Mucosa of gallbladder (tissue), 1 donor: ENCODE results near the gene CFAP77. TPM values are rescaled to one million over a fixed set of nuclear protein-coding genes. Genes with fewer than 3 reads are reported as not detected.
"Not testable (repeated sequence)": the region's sequence is repeated elsewhere in the genome, so short reads cannot be mapped to it uniquely, and the experiment has no call there.

Experiments
- DNase-seq: peaks from one replicate; pipeline ENCODE4 v3.0.0-alpha.2; 2020; ENCODE audit warnings: low spot score
- total RNA-seq: library from RNA; stranded (reverse); gene quantifications from one replicate; pipeline ENCODE4 v1.2.1, GENCODE V29; 2021
- donor health status: DM: no; HTN: no; CAD: no.

Gene CFAP77
- not detected for total RNA-seq

DNA sequence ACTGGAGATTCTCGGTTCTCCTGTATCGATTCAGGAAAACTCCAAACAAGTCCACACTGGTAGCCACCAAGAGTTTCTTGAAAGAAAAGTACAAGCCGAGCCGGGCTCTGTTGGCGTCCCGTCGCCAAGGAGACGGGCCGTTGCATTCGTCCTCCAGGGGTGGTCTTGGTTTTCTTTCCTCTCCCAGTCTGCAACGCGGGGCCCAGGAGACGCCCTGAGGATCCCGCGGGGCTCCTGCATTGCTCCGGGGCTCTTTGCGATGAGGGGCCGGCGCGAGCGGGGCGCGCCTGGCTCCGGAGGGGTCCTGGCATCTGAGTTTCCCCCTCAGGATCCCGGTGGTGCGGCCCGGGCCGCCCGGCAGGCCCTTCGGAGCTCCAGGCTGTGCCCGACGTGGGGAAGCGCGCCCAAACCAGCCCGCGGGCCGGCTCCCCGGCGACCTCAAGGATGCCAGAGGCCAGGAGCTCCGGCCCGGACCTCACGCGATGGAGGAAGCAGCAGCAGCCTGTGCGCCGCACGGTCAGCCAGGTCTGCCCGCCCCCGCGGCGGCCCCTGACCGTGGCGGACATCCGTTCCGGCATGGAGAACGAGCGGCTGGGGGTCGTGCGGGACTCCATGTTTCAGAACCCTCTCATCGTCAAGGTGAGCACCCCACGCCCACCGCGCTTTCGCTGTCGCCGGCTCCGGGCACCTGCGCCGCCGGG is at the start of gene CFAP77:
Gene CFAP77 (plus strand): TSS at position 384 of the 701 bp plus-strand sequence. CDS start 61 bp downstream, at position 445.
- peak; percentile 12 for DNase-seq

DNA sequence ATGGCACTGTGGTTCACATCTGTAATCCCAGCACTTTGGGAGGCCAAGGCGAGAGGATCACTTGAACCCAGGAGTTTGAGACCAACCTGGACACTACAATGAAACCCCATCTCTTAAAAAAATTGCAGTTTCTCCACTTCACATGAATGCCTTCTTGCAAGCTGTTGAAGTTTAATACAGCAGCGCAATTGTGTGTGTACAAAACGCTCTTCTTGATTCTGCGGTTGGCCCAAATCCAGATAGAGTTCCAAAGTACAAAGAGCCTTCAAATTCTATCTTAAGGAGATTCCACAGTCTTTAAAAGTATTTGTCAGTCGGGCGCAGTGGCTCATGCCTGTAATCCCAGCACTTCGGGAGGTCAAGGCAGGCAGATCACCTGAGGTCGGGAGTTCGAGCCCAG is 45.9 kb upstream of the CFAP77 start:
- no peak for DNase-seq

DNA sequence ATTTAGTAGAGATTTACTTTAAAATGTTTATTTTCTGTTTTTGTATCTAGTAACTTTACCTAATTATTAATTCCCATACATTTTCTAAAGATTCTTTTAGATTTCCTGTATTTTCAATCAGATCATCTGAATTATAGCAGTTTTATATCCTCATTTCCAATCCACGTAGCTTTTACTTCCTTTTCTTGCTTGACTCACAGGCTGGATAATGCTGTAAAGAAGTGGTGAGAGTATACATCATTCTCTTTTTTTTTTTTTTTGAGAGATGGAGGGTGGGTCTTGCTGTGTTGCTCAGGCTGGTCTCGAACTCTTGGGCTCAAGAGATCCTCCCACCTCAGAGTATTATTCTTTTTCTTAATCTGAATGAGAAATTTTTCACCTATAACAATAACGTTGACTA is 44.0 kb upstream of the CFAP77 start:
- DNase-seq: no peak

DNA sequence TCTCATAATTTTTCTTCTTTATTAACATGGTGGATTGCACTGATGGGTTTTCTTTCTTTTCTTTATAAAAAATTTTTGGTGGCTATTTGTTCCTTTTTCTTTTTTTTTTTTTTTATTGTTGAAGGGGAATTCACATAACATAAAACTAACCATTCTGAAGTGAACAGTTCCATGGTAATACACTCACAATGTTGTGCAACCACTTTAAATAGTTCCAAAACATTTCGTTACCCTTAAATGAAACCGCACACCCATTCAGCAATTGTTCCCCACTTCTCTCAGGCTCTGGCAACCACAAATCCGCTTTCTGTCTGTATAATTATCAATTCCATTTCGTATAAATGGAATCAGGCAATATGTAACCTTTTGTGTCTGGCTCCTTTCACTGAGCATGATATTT is 43.5 kb upstream of the CFAP77 start:
- no peak for DNase-seq

DNA sequence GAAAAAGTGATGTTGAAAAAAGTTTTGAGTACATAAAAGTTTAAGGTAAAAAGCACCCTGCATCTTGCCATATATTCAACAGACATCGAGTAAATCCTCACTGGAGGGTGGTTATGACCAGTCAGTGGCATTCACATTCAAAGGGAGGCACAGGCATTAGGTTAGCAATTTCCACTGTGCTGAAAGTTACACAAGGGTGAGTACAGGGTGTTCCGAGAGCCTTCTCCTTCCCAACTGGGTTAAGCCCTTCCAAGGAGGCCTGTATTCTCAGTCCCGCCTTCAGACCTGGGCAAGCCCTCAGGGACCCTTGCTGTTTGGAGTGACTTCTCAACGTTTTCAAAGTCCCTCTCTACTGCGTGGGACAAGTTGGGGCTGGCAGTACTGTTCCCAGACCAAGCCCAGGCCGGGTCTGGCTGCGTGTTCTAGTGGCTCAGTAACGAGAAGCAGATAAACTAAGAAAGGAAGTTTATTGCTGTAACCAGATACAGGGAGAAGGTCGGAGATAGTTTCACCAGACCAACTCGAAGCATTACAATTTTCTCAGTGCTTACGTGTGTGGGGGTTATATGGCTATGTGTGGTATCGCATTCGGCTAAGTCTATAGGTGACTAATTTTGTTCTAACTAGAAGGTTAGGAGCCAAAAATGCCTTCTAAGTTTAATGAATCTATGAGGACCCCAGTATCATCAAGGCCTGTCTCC is 42.2 kb upstream of the CFAP77 start:
- no peak for DNase-seq

DNA sequence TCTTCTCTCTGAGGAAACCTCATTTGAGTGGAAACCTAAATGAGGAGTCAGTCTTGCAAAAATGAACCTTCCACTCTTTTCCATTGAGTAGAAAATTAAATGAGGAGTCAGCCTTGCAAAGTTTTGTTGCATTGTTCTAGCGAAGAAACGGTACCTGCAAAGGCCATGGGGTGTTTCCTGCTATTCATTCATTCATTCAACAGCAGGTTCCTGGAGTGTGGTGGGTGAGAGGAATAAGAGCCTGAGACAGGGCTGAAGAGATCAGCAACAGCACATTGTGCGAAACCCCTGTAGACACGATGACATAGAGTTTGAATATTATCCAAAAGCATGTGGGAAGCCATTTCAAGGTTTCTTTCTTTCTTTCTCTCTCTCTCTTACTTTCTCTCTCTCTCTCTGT is 40.6 kb upstream of the CFAP77 start:
- no peak for DNase-seq

DNA sequence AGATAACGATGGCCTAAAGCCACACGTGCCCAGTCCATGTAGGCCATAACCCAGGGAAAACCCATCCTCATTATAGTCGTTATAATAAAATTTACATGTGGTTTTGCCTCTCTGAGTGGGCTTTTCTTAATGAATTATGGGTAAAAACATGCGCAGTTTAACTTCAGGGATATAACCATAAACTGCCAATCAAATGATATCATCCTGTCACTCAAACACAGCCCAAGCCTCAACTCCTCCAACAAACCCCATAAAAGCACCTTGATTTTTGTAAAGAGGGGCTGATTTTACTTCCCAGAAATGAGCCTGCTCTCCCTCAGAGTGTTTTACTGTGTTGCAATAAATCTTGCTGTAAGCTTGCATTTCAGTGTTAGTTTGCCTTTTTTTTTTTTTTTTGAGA is 39.4 kb upstream of the CFAP77 start:
- DNase-seq: no peak

DNA sequence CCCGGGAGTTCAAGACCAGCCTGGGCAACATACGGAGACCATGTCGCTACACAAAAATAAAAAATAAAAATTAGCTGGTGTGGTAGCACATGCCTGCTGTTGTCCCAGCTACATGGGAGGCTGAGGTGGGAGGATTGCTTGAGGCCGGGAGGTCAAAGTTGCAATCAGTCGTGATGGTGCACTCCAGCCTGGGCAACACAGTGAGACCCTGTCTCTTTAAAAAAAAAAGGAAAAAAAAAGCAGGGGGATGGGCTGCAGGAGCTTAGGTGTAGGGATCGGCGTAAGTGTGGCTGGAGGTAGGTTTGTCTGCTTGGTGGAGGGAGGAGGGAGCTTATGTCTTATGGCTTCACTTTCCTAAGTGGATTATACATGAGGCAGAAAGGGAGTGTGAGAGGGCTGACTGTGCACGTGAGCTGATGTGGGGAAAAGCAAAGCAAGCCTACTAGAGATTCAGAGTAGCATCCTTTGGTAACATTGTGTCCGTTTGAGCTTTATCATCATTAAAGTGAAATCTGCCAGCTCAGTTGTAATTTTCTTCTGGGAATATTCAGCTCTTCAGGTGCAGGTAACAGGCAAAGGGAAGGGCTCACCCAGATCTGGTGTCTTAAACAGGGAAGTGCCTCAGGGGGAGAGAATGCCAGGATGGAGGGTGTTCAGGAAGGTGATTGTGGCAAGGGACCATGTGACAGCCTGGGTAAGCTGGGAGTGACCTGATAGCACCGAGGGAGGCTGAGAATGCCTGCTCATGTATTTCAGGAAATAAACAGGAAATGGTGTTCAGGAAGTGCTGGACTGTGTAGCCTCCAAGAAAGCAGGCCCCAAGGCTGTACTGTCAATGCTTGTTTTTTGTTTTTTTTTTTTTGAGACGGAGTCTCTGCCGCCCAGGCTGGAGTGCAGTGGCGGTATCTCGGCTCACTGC is 37.6 kb upstream of the CFAP77 start:
- peak; percentile 49 for DNase-seq

DNA sequence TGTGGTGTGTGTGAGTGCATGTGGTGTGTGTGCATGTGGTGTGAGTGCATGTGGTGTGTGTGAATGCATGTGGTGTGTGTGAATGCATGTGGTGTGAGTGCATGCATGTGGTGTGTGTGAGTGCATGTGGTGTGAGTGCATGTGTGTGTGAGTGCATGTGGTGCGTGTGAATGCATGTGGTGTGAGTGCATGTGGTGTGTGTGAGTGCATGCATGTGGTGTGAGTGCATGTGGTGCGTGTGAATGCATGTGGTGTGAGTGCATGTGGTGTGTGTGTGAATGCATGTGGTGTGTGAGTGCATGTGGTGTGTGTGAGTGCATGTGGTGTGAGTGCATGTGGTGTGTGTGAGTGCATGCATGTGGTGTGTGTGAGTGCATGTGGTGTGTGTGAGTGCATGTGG is 32.2 kb upstream of the CFAP77 start:
- not testable (repeated sequence) for DNase-seq

DNA sequence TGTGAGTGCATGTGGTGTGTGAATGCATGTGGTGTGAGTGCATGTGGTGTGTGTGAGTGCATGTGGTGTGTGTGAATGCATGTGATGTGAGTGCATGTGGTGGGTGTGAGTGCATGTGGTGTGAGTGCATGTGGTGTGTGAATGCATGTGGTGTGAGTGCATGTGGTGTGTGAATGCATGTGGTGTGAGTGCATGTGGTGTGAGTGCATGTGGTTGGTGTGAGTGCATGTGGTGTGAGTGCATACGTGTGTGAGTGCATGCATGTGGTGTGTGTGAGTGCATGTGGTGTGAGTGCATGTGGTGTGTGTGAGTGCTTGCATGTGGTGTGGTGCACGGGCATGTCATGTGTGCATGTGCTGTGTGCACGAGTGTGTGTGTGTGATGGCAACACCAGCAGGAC is 31.6 kb upstream of the CFAP77 start:
- DNase-seq: not testable (repeated sequence)

DNA sequence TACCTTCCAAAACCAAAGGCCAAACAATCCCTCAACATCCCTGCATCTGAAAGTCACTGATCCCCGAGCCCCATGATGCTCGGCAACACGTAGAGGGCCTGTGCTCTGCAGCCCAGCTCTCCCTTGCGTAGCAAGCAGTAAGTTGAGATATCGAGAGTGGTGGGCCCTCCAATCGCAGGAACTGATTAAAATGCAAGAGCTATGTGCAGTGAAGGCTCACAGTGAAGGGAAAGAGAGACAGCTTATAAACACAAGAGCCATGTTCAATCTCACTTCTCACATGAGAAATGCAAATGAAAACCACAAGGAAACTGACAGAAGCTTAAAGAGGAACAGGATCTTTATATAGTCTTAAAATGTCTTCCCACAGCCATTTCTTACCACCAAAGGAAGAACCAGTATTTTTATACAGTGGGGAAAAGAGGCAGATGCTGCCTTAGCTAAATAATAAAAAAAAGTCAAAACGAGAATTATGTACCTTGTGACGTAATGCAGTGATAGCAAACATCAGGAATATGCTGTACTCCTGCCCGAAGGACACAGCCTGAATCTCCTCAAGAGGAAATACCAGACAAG is 28.0 kb upstream of the CFAP77 start:
- no peak for DNase-seq

DNA sequence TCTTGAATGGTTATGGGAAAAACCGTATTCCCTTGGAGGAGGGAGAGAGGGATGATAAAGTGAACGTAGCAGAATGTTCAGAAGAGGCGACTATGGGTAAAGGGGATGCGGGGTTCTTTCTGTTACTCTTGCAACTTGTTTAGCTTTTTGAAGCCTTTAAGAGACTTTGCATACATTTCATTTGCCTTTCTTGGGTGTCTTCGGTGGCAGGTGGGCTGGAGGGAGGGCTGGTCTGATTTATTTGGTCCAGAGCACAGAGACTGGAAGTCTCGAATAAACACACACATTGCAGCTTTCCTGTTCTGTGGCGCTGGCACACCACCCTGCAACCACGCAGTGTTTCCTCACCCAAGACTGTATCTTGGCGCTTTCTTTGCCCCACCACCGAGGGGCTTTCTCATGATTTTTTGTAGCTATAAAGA is 26.5 kb upstream of the CFAP77 start:
- DNase-seq: no peak

DNA sequence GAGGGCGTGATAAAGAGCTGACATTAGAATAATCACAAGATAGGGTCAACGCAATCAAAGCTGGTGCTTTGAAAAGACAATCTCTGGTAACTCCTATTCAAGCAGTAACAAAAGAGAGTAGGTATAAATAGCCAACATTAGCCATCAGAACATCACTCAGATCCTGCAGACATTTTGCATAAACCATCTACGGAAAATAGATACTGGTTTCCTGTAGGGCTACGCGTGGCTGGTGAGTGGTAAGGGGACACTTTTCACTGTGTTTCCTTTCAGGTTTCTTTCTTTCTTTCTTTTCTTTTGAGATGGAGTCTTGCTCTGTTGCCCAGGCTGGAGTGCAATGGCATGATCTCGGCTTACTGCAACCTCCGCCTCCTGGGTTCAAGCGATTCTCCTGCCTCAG is 25.6 kb upstream of the CFAP77 start:
- no peak for DNase-seq

DNA sequence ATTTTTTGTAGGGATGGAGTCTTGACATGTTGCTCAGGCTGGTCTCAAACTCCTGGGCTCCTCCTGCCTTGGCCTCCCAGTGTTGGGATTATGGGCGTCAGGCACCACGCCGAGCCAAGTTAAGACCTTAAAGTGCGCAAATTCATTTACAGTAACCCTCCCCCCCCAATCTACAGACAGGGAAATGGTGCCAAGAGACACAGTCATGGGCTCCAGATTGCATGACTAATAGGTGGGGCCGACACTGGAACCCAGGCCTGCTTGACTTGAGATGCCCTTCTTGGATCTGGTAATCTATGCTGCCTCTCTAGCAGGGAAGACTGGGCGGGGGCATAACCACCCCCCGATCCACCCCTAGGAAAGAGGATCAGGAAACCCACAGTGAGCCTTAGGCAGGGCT is 22.9 kb upstream of the CFAP77 start:
- no peak for DNase-seq

DNA sequence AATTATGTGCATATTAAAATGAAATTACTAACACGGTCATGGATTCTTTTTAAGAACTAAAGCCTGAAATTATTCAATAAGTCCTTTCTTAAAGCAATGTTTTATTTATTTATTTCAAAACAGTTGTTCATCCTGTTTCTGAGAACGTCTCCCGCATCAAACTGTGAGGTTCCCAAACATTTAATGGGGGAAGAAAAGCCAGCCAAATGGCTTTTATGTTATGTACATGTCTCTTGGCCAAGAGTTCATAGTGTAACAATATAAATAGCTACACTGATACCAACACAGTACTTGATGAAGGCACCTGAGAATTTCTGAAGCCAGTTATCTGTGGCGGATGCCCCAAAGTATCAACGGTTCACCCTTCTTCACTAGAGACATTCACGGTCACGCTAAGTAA is 19.0 kb upstream of the CFAP77 start:
- DNase-seq: no peak

DNA sequence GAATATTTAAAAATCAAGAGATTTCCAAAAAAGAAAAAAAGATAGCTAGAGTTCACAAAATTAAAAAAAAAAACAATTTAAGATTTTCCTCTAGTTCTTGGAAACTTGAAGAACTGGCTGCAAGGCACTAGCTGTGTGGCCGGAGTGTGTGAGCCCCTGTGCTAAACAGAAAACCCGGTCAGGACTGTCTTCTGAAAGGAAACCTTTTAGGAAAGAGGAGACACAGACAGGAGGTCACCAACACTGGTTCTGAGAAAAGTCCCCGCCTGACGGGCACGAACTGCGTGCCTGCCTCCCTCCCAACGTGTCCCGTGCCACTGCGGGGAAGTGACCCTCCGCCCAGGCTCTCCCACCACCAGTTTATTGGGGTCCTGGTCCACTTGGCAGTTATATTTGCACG is 18.6 kb upstream of the CFAP77 start:
- no peak for DNase-seq

DNA sequence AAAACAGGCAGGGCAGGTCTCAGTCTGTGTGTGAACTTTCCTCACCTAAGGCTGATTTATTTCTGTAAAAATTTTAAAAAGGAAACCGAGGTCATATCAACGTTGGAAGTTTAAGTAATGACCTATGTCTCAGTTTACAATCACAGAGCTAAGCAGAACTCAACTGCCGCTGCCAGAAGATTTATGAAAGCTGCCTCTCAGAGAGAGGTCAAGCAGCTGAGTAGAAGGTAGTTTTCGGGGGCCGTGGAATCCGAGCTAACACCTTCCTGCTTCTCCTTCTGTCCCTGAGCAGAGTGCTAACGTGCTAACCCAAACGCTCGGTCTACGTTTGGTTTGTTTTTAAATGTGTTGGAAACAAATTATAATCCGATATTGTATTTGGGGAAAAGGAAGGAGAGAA is 14.5 kb upstream of the CFAP77 start:
- no peak for DNase-seq

DNA sequence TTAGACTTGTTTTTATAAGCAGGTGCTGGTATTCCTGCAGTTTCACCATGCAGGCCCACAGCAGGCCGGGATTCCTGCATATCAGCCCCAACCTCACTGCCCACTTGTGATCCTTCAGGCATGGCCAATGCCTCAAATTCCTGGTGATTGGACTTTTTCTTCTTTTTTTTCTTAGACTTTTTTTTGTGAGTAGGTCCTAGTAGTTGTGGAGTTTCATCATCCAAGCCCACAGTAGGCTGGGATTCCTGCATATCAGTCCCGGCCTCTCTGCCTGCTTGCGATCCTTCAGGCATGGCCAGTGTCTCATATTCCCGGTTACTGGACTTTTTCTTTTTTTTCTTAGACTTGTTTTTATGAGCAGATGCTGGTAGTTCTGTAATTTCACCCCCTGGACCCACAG is 8.2 kb upstream of the CFAP77 start:
- DNase-seq: no peak

DNA sequence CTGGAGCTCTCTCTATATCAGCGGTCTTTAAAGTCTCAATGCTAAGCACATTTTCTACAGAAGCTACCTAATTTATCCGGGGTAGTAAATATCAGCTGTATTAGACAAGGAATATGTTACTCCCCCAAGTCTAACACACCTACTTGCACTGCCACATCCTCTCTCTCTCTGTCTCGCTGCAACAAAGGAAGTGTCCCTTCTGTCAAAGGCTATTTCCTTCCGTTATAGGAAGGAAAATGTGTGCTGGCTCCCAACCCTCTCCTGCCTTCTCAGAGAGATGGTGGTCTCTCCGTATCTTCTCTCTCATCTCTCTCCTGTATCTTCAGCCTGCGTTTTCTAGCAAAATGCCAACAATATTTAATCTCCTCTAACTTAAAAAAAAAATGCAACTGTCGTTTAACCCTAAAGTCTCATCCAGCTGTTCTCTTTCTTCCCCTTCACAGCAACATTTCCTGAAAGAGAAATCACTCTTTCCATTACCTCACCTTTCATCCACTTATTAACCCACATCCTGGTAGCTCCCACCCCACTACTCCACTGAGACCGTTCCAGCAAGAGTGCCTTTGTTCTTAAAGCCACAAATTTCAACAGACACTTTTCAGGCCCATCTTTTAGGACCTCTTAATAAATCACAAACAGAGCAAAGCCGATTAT is 5.7 kb upstream of the CFAP77 start:
- DNase-seq: no peak

DNA sequence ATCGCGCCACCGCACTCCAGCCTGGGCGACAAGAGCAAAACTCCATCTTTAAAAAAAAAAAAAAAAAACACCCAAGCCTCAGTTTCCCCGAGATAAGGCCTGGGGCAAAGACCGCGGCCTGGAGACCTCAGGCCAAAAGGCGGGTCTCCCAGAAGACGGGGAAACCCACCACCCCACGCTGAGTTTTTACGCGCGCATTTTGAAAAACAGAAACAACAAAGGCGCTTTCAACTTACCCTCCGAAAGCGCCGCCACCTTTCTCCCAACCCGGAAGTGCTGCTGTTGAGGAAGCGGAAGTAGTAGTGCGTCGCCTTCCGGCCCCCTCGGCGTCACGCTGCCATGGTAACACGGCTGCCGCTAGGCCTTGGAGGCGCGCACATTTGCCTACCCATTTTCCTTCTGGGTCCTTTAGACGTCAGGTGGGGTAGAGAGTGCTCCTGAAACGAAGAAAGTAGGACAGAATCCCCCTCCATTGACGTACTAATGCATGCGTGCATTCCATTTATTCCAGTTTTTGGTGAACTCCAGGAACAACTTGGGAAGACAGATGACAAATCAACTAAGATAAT is 3.4 kb upstream of the CFAP77 start, which contains the start of gene TTF1:
Gene TTF1 (minus strand): TSS at position 287 of the 569 bp plus-strand sequence. CDS start 4,019 bp downstream, outside the sequence.
- DNase-seq: peak; percentile 92

DNA sequence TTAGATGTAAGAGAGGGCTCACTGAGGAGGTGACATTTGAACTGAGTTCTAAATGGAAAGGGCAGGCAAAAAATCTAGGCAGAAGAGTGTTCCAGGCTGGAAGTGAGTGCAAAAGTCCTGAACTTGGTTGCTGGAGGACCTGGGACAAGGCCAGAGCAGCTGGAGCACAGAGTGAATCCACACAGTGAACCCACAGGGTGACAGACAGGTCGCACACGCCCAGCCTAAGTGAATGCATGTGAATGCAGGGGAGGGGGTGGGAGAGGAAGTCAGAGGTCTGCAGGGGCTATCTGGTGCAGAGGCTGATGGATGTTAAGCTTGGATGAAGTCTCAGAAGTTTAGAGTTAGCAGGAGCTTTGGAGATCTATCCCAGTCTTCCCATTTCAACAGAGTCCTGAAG is 2.8 kb upstream of the CFAP77 start:
- no peak for DNase-seq
